ENCODE results near the gene KLHL29.

- no peak for TF ChIP-seq POLR2A (IDR thresholded peaks at IDR 0.05; ENCODE audit: low read depth, low read length)
- TF ChIP-seq POLR2AphosphoS5 (IDR thresholded peaks at IDR 0.05; ENCODE audit: low read depth, low read length): no peak
- TF ChIP-seq TAF1 (IDR thresholded peaks at IDR 0.05; ENCODE audit: borderline replicate concordance, low read depth, low read length): no peak
These were observed 335.9 kb downstream of the KLHL29 start for GRCh38 chr2:23720705-23721453.
